Sciatic nerve (tissue), 2 donors: ENCODE results near the gene BRAT1. TPM values are rescaled to one million over a fixed set of nuclear protein-coding genes. Genes with fewer than 3 reads are reported as not detected.

Experiments used
- ATAC-seq: fragments of 200-7000 bp; cut with Tn5 transposase; one replicate; pipeline ENCODE4 v1.9.1; 2020; ENCODE audit warnings: mild to moderate bottlenecking, moderate library complexity
- DNase-seq: peaks from one replicate; pipeline ENCODE4 v3.0.0-alpha.2; 2020; ENCODE audit warnings: low spot score
- intact Hi-C: fragments of 100-400 bp; cut with DNase I; formaldehyde crosslinking; loops from one replicate; pipeline ENCODE4 v1.14.2; 2022
- total RNA-seq: library from RNA; stranded (reverse); fragmentation: NEBNext Ultra II Directional; extraction: Animal tissue kit (Norgen Biotek cat#: 25700); gene quantifications from one replicate; pipeline ENCODE4 v1.2.1, GENCODE V29; 2021
- donor health status: DM: no; HTN: no; CAD: no.
- donor health status: DM: no; HTN: no; CAD: no.

The BRAT1 gene
- total RNA-seq, 1 donor from 2014 or later, result 22.0 TPM

GRCh38 chr7:2529161-2530070 lies 25.9 kb downstream of the BRAT1 start:
- intact Hi-C loops, result no loop called here
- DNase-seq (no peak), ATAC-seq (peak; percentile 65)

- intact Hi-C loops, result no loop called here
These were observed 26.7 kb downstream of the BRAT1 start for GRCh38 chr7:2528481-2529095.

GRCh38 chr7:2527505-2528467 lies 27.5 kb downstream of the BRAT1 start:
- no peak for DNase-seq
- intact Hi-C loops, result no loop called here
- ATAC-seq, result no peak

More at GRCh38 chr7:2528481-2529095, 26.7 kb downstream of the BRAT1 start:
- ATAC-seq (no peak), DNase-seq (no peak)

- ATAC-seq, result no peak
- intact Hi-C loops, result no loop called here
- DNase-seq, result no peak
These were observed 28.4 kb downstream of the BRAT1 start for GRCh38 chr7:2526659-2527504.

- DNase-seq (no peak), ATAC-seq (no peak)
- intact Hi-C loops, result no loop called here
These were observed 29.4 kb downstream of the BRAT1 start for GRCh38 chr7:2525658-2526630.

- intact Hi-C loops, result no loop called here
- DNase-seq (no peak), ATAC-seq (no peak)
These were observed 30.3 kb downstream of the BRAT1 start for GRCh38 chr7:2524808-2525657.

- intact Hi-C loops, result no loop called here
- peak; percentile 87 for DNase-seq
- peak; percentile 13 for ATAC-seq
These were observed 31.1 kb downstream of the BRAT1 start for GRCh38 chr7:2523941-2524807.

- DNase-seq (no peak), ATAC-seq (no peak)
- intact Hi-C loops, result no loop called here
These were observed 31.8 kb downstream of the BRAT1 start for GRCh38 chr7:2523461-2523936.

GRCh38 chr7:2522780-2523433 lies 32.4 kb downstream of the BRAT1 start:
- intact Hi-C loops, result no loop called here
- ATAC-seq (no peak), DNase-seq (no peak)

- intact Hi-C loops, result no loop called here
- no peak for ATAC-seq
- no peak for DNase-seq
These were observed 33.3 kb downstream of the BRAT1 start for GRCh38 chr7:2521952-2522591.

GRCh38 chr7:2521341-2521745 lies 34.0 kb downstream of the BRAT1 start:
- ATAC-seq (no peak), DNase-seq (no peak)
- intact Hi-C loops, result no loop called here

GRCh38 chr7:2520761-2521290 lies 34.5 kb downstream of the BRAT1 start:
- ATAC-seq (no peak), DNase-seq (no peak)
- intact Hi-C loops, result no loop called here

GRCh38 chr7:2520131-2520760 lies 35.1 kb downstream of the BRAT1 start:
- DNase-seq (no peak), ATAC-seq (no peak)
- intact Hi-C loops, result no loop called here
